PC-9 (cell line): ENCODE measurements around the gene AP1B1. TPM values are rescaled to one million over a fixed set of nuclear protein-coding genes. Genes with fewer than 3 reads are reported as not detected.

ENCODE experiments used
- BruUV-seq: library from RNA; stranded (reverse); fragments of 400-500 nt; replicated peaks from 2 replicates; lab custom pipeline; 2021; lab: Mats Ljungman, UMichigan
- CTCF ChIA-PET: fragments of 300-600 bp; sonication (Branson Sonifier 250); formaldehyde crosslinking; loops from one replicate; lab custom pipeline; 2022; ENCODE audit warnings: antibody characterized with exemption; lab: Charles Lee
- POLR2A ChIA-PET: fragments of 300-600 bp; sonication (Branson Sonifier 250); formaldehyde crosslinking; loops from one replicate; lab custom pipeline; 2022; ENCODE audit warnings: antibody characterized with exemption; ENCODE audit not compliant: unreplicated experiment; lab: Charles Lee
- DNase-seq, 2 experiments: peaks; one replicate each; pipeline versions ENCODE4 v3.0.0 to v3.0.0-alpha.2; 2015 to 2022; ENCODE audit warnings: mixed read lengths in 1 of 2
- H2AFZ ChIP-seq: fragments of 200-600 bp; sonication (generic); 2 replicates; pipeline ENCODE4 v1.8.1; 2017; ENCODE audit warnings: antibody characterized with exemption
- H3F3A ChIP-seq: fragments of 200-600 bp; sonication (generic); 2 replicates; pipeline ENCODE4 v1.8.1; 2017; ENCODE audit warnings: antibody characterized with exemption, mild to moderate bottlenecking, low read depth; ENCODE audit not compliant: insufficient read depth
- H3K27ac ChIP-seq: fragments of 200-600 bp; sonication (generic); 2 replicates; pipeline ENCODE4 v1.6.1; 2016; ENCODE audit warnings: mixed run types
- H3K27me3 ChIP-seq: fragments of 200-600 bp; sonication (generic); 2 replicates; pipeline ENCODE4 v1.6.1; 2016; ENCODE audit warnings: low read depth, mixed run types; ENCODE audit not compliant: insufficient read depth
- H3K36me3 ChIP-seq: fragments of 200-600 bp; sonication (generic); 2 replicates; pipeline ENCODE4 v1.6.1; 2016; ENCODE audit warnings: low read depth, mixed run types
- H3K4me1 ChIP-seq: fragments of 200-600 bp; sonication (generic); replicated peaks from 2 replicates; pipeline ENCODE4 v1.6.1; 2016; ENCODE audit warnings: mixed run types; ENCODE audit not compliant: insufficient read depth
- H3K4me2 ChIP-seq: fragments of 200-600 bp; sonication (generic); 2 replicates; pipeline ENCODE4 v1.6.1; 2017; ENCODE audit warnings: mixed run types
- H3K4me3 ChIP-seq: fragments of 200-600 bp; sonication (generic); 2 replicates; pipeline ENCODE4 v1.6.1; 2016; ENCODE audit warnings: mixed run types
- H3K79me2 ChIP-seq: fragments of 200-600 bp; sonication (generic); 2 replicates; pipeline ENCODE4 v1.6.1; 2017; ENCODE audit warnings: low read depth, mixed run types
- H3K9me2 ChIP-seq: fragments of 200-600 bp; sonication (generic); 2 replicates; pipeline ENCODE4 v1.8.1; 2017; ENCODE audit warnings: mild to moderate bottlenecking; ENCODE audit not compliant: insufficient read depth
- H3K9me3 ChIP-seq: fragments of 200-600 bp; sonication (generic); 2 replicates; pipeline ENCODE4 v1.8.1; 2016; ENCODE audit warnings: low read depth; ENCODE audit not compliant: insufficient read depth
- H4K20me1 ChIP-seq: fragments of 200-600 bp; sonication (generic); 2 replicates; pipeline ENCODE4 v1.8.1; 2017; ENCODE audit not compliant: insufficient read depth
- CTCF ChIP-seq: fragments of 200-600 bp; sonication (generic); conservative IDR thresholded peaks from 2 replicates; pipeline ENCODE4 v1.6.1; 2017; ENCODE audit warnings: mixed run types, antibody characterized with exemption, mild to moderate bottlenecking, moderate library complexity
- EZH2 ChIP-seq: fragments of 200-600 bp; sonication (generic); IDR thresholded peaks from 2 replicates; pipeline ENCODE4 v1.8.0; 2017; ENCODE audit warnings: antibody characterized with exemption, low read depth
- intact Hi-C: fragments of 100-400 bp; cut with micrococcal nuclease; formaldehyde crosslinking; loops from one replicate; pipeline ENCODE4 v1.10.0; 2022; ENCODE audit not compliant: unreplicated experiment
- total RNA-seq: library from RNA; stranded (reverse); gene quantifications from 2 replicates; pipeline ENCODE4 v1.2.3, GENCODE V29; 2021

AP1B1 gene
- total RNA-seq, 1 experiment from 2014 or later = 50.8 TPM

- DNase-seq = peak; percentile 92 to 93
- no peak for TF ChIP-seq EZH2
- TF ChIP-seq CTCF = no peak
- no peak overlapping the region for H3K27ac ChIP-seq
- no peaks in the 10 kb centered on the region for H3K9me3 ChIP-seq
- CTCF ChIA-PET = no interaction called here
- H4K20me1 ChIP-seq = peaks cover 11% of the 10 kb centered on the region
- H3K36me3 ChIP-seq = peaks cover 25% of the 10 kb centered on the region
- H3F3A ChIP-seq = peaks cover 31% of the 10 kb centered on the region
- H3K27me3 ChIP-seq = no peaks in the 10 kb centered on the region
- POLR2A ChIA-PET = interaction anchor here (0.6 kb wide), 2 partner anchors 33 to 441 kb away, joined by 3 to 5 read pairs; no protein-coding TSS in a partner anchor
- H3K4me3 ChIP-seq = no peak overlapping the region
- no peaks in the 10 kb centered on the region for H3K9me2 ChIP-seq
- intact Hi-C loops = loop anchor here (1.0 to 5.0 kb wide), 3 partner anchors 33 to 37 kb away; partner anchors contain the start of gene GAS2L1
- H3K4me1 ChIP-seq = peaks cover 41% of the 10 kb centered on the region
- no peak overlapping the region for H3K4me2 ChIP-seq
- no peaks in the 10 kb centered on the region for H3K79me2 ChIP-seq
- no TSS peak for BruUV-seq
- no peak overlapping the region for H2AFZ ChIP-seq
Observed at GRCh38 chr22:29344137-29344536, 44.2 kb downstream of the AP1B1 start.

DNA sequence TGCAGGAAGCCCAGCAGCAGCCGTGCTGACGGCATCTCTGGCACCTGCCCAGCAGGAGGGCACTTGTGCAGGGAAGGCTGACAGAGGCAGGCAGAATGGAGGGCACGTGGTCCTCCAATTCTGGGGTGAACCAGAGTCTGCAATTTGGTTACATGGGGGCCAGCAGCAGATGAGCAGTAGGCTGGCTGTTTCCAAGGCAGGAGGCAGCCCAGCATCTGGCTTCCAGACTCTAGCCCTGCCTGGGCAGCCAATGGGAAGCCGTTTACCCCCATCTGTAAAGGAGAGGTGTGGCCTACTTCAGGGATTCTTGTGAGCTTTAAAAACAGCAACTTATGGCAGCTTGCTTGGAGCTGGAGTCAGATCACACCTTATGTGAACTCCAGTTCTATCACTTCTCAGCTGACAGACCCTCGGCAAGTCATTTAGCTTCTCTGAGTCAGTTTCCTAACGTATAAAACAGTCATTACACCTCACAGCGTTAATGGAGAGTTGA is 45.0 kb downstream of the AP1B1 start:
- Histone ChIP-seq H3F3A (peaks cover 31% of the 10 kb centered on the region), H3K79me2 (no peaks in the 10 kb centered on the region), H2AFZ (no peak overlapping the region), H3K9me2 (no peaks in the 10 kb centered on the region), H3K4me1 (peaks cover 41% of the 10 kb centered on the region), H4K20me1 (peaks cover 11% of the 10 kb centered on the region), H3K27me3 (no peaks in the 10 kb centered on the region), H3K27ac (0 out of 2 replicates have a peak overlapping the region, but pooled peaks have one; percentile 11), H3K36me3 (peaks cover 19% of the 10 kb centered on the region), H3K4me3 (no peak overlapping the region), H3K9me3 (no peaks in the 10 kb centered on the region), H3K4me2 (no peak overlapping the region)
- DNase-seq = peak; percentile 54 to 61
- CTCF ChIA-PET = no interaction called here
- no peak for TF ChIP-seq CTCF
- no TSS peak for BruUV-seq
- intact Hi-C loops = loop anchor here (5.0 kb wide), 1 partner anchor 34 kb away; no protein-coding TSS in a partner anchor
- POLR2A ChIA-PET = interaction anchor here (0.6 kb wide), 1 partner anchor 440 kb away, joined by 5 read pairs; no protein-coding TSS in a partner anchor

GRCh38 chr22:29342577-29343312 is 45.6 kb downstream of the AP1B1 start:
- POLR2A ChIA-PET = interaction anchor here (0.6 kb wide), 1 partner anchor 76 kb away, joined by 4 read pairs; no protein-coding TSS in a partner anchor
- no TSS peak for BruUV-seq
- H3K4me3 ChIP-seq = no peak overlapping the region
- no peaks in the 10 kb centered on the region for H3K27me3 ChIP-seq
- no peak overlapping the region for H3K27ac ChIP-seq
- H3K9me3 ChIP-seq = no peaks in the 10 kb centered on the region
- no peaks in the 10 kb centered on the region for H3K79me2 ChIP-seq
- no peaks in the 10 kb centered on the region for H3K9me2 ChIP-seq
- no peak overlapping the region for H2AFZ ChIP-seq
- CTCF ChIA-PET = no interaction called here
- no peak overlapping the region for H3K4me2 ChIP-seq
- intact Hi-C loops = loop anchor here (5.0 kb wide), 1 partner anchor 35 kb away; no protein-coding TSS in a partner anchor
- DNase-seq = peak; percentile 20 to 42
- TF ChIP-seq EZH2 = no peak
- TF ChIP-seq CTCF = no peak
- H4K20me1 ChIP-seq = peaks cover 11% of the 10 kb centered on the region
- H3K4me1 ChIP-seq = peaks cover 41% of the 10 kb centered on the region
- peaks cover 13% of the 10 kb centered on the region for H3K36me3 ChIP-seq
- H3F3A ChIP-seq = peaks cover 31% of the 10 kb centered on the region
